GM12878 (cell line): ENCODE measurements around the gene TTLL8.

ENCODE experiments used
- CTCF ChIP-seq, 3 experiments: IDR thresholded peaks in 2 of 3; conservative IDR thresholded peaks in 1 of 3; 2 replicates each; pipeline ENCODE4 v1.5.1; 2011; ENCODE audit warnings: low read depth in 3 of 3, low read length in 3 of 3, mild to moderate bottlenecking in 3 of 3, control low read depth in 2 of 3, moderate library complexity in 2 of 3, inconsistent platforms in 1 of 3, mixed read lengths in 1 of 3; ENCODE audit not compliant: control insufficient read depth in 2 of 3, insufficient read depth in 1 of 3; ENCODE audit errors: extremely low read depth in 1 of 3
- EGR1 ChIP-seq, 2 experiments: IDR thresholded peaks; 1 replicate in 1 of 2; 2 replicates in 1 of 2; pipeline ENCODE4 v1.6.1; 2011 to 2012; ENCODE audit warnings: low read depth in 2 of 2, low read length in 2 of 2, borderline replicate concordance in 1 of 2, mild to moderate bottlenecking in 1 of 2, moderate library complexity in 1 of 2
- KLF5 ChIP-seq: fragments of 450-650 bp; IDR thresholded peaks from 2 replicates; pipeline ENCODE4 v1.6.1; 2014; ENCODE audit warnings: mild to moderate bottlenecking; ENCODE audit not compliant: partially characterized antibody
- MAX ChIP-seq: IDR thresholded peaks from 2 replicates; pipeline ENCODE4 v1.6.1; 2012; ENCODE audit warnings: low read depth, low read length, improper control_type of control experiment
- TF ChIP-seq, protein P1 (sequence below): IDR thresholded peaks from 2 replicates; pipeline ENCODE4 v1.6.1; 2011; ENCODE audit warnings: mild to moderate bottlenecking, low read depth, low read length, moderate library complexity; ENCODE audit not compliant: insufficient replicate concordance

DNA sequence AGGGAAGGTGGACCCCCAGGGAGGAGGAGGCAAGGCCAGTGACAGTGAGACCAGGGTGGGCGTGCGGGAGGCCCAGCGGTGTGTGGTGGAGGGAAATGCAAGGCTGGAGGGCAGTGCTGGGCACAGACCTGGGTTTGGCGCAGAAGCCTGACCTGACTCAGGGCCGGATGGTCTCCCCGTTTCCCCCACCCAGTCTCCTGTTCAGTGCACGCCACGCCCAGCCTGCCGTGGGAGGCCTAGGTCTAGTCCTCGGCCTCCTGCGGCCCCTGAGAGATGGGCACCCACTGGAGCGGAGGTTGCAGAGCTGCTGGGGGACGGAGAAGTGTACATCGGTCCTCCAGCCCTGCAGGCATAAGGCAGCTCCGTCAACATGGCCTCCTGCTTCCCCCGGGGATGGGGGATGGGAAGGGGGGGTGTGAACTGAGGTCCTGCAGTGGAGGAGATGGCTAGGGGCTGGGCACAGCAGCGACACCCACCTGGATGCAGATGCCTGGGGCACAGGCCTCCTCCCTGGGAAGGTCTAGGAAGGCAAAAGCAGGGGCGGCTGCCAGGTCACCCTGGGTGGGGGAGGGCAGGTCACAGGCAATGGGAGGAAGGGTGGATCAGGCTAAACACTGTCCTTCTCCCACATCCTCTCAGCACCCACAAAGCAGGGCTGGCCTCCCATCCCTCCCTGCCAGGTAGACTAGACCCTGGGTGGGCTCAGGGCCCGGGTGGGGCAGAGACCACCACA is 61.4 kb downstream of the TTLL8 start:
- TF ChIP-seq, protein P1, sequence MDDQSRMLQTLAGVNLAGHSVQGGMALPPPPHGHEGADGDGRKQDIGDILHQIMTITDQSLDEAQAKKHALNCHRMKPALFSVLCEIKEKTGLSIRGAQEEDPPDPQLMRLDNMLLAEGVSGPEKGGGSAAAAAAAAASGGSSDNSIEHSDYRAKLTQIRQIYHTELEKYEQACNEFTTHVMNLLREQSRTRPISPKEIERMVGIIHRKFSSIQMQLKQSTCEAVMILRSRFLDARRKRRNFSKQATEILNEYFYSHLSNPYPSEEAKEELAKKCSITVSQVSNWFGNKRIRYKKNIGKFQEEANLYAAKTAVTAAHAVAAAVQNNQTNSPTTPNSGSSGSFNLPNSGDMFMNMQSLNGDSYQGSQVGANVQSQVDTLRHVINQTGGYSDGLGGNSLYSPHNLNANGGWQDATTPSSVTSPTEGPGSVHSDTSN = no peak
- TF ChIP-seq EGR1 (IDR thresholded peaks at IDR 0.05; ENCODE audit: borderline replicate concordance in 1 of 2, low read depth in 2 of 2, low read length in 2 of 2) (no peak), MAX (no peak), CTCF (IDR thresholded peaks at IDR 0.05 in 2 of 3, conservative IDR thresholded peaks at IDR 0.05 in 1 of 3; ENCODE audit: control insufficient read depth in 2 of 3, extremely low read depth in 1 of 3, insufficient read depth in 1 of 3, low read depth in 3 of 3, low read length in 3 of 3) (no peak), KLF5 (no peak)
